GM21367 (cell line): ENCODE results near the gene ASPHD2.
"Not testable (repeated sequence)": the region's sequence is repeated elsewhere in the genome, so short reads cannot be mapped to it uniquely, and the experiment has no call there.

Source experiments
- ATAC-seq: cut with Tn5 transposase; IDR thresholded peaks from one replicate; pipeline ENCODE4 v1.9.1; 2021; ENCODE audit not compliant: unreplicated experiment

ASPHD2 gene, protein sequence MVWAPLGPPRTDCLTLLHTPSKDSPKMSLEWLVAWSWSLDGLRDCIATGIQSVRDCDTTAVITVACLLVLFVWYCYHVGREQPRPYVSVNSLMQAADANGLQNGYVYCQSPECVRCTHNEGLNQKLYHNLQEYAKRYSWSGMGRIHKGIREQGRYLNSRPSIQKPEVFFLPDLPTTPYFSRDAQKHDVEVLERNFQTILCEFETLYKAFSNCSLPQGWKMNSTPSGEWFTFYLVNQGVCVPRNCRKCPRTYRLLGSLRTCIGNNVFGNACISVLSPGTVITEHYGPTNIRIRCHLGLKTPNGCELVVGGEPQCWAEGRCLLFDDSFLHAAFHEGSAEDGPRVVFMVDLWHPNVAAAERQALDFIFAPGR

DNA sequence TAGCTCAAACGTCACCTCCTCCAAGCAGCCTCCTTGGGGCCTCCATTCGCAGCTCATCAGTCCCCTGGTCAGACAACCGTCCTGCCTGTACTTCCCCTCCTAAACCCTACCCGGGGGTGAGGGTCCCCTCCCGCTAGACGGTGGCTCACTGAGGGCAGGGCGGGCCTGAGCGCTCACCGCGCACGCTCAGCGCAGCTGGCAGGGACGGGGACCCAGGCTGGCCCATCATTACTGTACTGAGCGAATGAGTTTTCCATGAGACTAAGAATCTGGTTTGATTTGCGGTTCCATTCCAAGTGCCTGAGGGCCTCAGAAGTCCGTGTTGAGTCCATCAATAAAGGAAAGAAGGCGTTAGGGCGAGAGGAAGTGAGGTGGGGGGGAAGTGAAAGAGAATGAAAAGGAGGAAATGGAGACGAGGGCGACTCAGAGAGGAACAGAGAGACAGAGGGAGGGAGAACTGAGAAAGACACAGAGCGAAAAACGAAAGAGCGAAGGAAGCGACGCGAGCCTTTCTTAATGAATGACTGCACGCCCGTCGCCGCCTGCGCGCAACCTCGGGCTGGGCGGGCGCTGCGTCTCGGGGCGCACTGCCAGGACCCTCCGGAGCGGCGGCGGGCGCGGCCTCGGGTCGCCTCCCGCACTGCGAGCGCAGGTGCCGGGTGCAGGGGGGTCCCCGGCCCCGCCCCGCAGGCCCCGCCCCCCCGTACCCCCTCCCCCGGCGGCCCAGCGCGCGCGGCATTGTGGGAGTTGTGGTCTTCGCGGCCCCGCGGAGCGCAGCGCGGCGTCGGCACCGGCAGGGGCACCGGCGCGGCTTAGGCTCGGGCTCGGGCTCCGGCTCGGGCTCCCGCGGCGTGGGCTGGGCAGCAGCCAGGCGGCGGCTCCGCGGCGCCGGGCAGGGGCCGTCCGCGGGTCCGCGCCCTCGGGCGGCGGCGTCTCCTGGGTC is at the start of gene ASPHD2:
TSS of gene ASPHD2 (plus strand) at position 746 of the 943 bp plus-strand sequence. CDS start 4,356 bp downstream, outside the sequence.
- peak; percentile 51 for ATAC-seq

DNA sequence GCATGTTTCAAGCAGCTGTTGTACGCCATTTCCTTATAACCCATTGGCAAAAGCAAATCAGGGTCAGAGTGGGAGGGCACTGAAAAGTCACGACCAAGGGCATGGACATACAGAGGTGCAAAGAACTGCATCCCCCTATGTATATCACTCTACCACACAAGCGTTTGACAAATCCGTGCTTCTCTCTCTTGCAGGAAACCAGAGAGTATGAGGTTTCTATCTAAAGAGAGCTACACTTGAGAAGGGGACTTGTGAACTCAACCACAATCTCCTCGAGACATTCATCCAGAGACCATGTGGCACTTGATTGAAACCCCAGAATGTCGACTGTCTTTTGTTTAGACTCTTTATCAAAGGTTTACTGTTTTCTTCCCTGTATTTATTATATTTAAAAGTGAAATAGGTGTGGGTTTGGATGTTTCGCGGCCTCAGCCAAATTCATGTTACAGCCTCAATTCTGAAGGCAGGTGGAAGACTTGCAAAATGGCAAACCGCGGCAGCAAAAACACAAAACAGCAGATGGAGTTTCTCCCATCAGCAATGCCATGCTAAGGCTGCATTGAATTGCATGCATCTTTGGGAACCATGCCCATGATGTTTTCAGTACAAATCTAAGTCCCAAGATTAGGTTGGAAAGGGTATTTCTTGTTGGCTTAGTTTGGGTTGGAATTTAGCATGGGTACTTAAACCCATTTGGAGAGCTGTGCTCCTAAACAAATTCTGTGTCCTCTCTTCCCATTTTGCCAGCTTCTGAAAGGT is 48.8 kb upstream of the ASPHD2 start:
- ATAC-seq, result no peak

DNA sequence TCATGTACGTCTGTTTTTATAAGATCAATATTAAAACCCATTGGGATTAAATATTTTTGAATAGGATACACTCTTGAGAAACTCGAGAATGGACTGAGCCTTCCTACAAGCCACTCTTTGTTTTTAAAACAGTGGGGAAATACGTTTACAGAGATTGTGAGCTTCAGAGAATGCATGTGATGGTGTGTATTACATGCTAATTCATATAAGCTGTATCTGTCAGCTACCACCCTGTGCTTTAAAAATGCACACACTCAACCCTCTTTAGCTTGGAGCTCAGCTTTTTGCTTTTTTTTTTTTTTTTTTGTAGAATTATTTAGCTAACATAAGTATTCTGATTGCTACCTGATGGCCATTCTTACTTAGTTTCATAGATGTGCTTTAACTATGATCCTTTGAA is 46.3 kb upstream of the ASPHD2 start:
- no peak for ATAC-seq

DNA sequence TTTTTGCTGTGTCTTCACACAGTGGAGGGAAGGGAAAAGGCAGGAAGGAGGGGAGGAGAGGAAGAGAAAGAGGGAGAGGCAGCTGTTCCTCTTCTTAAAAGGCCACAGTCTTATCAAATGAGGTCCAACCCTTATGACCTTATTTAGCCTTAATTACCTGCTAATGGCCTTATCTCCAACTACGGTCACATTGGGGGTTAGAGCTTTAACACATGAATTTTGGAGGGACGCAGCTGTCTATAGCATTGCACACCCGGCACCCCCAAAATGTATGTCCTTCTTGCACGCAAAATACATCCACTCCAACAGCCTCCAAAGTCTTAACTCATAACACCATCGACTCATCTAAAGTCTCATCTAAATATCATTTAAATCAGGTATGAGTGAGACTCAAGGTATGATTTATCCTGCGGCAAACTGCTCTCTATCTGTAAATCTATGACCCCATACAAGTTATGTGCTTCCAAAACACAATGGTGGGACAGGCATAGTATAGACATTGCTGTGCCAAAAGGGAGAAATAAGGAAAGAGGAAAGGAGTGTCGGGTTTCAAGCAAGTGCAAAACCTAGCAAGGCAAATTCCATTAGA is 45.0 kb upstream of the ASPHD2 start:
- no peak for ATAC-seq

DNA sequence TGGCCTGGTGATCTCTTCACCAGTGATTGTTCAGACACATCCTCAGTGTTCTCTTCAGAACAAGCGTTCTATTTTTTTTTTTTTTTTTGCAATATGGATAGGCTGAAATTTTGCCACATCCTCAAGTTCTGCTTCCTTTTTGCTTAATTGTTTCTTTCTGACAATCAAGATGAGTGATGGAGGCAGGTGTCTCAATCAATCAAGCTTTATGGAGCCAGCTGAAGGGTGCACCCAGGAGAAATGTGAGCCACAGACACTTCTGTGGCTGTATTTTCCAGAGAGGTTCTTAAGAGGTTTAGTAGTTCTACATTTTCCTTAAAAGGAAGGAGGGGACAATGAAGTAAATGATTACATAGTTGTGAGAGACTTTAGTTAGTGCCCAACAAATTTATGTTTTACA is 43.9 kb upstream of the ASPHD2 start:
- no peak for ATAC-seq

DNA sequence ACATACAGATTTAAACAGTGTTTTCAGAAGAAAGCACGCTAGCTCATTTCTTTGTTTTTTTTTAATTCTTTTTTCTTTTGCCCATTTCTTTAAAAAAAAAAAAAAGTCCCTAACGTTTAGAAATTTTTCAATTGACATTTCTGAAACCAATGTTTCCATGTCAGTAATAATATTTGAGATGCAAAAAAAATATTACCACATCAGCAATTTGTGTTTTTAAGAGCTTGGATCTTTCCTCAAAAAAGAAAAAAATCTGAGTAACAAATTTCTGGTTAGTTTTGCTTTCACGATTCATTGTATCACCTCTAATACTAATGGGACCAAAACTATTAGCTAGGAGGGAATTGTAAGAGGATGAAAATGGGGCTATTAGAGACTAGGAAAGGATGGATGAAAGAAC is 39.9 kb upstream of the ASPHD2 start:
- ATAC-seq, result no peak

DNA sequence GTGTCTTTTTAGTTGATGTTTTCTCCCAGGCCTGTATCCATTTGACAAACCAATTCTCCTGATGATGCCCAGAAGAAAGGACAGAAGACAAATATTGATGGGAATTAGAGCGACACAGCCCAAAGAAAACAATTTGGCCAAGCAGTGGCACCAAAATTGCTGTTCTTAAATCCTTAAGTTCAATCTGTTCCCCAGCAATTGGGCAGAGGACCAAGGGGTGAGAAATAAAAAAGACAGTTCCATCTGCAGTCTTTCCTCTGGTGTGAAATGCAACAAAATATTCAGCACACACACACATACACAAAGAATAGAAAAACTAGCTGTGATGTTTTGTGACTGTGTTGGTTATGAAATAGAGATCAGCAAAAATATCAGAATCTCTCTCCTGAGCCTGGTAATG is 38.0 kb upstream of the ASPHD2 start:
- ATAC-seq, result no peak

DNA sequence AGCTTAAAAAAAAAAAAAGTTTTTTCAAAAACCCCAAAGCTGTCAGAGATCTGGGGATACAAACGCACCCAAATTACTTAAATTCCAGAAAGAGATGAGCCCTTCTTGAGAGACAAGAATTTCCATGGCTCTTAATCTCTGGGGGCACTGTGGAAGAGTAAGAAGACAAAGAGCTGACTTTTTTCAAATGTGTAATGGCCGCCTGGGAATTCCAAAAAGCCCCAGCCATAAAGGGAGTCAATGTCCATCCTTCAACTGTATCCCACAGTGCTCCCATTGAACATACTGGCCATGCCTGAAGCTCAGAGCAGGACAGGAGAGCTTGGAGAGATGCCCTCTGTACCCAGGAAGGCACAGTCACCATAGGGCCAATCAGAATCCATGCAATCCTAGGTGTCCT is 37.4 kb upstream of the ASPHD2 start:
- ATAC-seq, result no peak

DNA sequence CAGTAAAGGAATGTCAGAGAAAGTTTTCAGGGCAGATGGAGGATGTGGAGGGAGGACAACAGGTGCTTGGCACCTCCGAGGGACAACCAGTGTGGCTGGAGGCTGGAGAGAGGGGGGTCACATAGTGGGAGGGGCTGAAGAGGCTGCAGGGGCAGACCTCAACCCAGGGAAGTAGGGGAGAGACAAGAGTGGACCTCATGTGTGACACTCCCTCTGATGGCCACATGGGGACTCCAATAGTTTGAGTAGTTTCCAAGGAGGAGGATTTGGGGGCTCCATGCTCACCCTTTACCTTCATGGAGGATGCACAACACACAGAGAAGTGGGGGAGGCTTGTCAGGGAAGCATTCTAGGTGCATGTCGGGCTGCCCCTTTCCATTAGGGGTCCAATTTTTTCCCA is 35.1 kb upstream of the ASPHD2 start:
- ATAC-seq, result no peak

DNA sequence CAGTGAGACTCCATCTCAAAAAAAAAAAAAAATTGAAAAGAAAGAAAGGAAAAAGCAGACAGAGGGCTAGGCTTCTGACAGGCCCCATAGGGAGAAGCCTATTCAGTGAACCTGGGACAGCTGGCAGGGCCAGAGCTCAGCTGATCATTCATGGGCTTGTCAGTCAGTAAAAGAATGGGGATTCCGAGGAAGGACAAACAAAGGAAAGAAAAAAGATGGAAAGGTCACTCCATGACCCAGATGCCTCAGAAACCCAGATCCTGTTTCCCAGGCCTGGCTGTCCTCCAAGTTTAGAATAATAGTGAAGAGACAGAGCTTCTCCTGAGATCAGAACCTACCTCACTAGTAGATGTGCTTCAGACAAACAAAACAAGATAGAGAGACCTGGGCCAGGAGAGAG is 34.3 kb upstream of the ASPHD2 start:
- no peak for ATAC-seq

DNA sequence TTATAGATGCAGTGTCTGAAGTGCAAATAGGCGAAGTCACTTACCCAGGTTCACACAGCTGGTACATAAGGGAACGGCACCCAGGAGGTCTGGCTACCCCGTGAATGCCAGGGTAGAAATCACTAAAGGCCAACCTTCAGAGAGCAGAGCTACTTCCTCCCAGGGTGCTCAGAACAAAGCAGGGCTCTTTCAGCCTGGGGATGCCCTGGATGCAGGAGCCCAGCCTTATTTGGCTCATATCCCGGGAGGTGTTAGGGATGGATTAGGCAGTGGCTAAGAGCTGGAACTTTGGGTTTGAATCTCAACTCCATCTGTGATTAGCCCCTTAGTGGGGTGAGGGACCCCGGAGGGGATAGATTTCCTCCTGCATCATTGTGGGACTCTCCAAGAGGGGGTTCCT is 33.1 kb upstream of the ASPHD2 start:
- ATAC-seq, result no peak

DNA sequence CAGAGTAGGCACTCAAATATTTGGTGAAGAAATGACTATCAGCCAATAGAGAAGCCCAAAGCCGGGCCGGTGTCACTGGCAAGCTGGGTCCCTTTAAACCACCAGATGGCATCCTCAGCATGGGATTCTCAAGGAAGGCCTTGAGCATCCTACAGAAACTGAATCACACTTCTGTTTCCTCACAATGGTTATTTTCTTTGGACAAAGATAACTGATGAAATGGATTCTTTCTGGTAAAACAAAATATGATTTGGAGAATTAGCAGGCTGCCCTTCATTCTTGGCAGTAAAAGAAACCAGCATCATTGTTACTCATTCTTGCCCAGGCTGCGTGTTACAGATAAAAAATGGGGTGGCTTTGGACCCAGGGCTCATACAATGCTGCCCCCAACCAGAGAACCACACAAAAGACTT is 30.3 kb upstream of the ASPHD2 start:
- no peak for ATAC-seq

DNA sequence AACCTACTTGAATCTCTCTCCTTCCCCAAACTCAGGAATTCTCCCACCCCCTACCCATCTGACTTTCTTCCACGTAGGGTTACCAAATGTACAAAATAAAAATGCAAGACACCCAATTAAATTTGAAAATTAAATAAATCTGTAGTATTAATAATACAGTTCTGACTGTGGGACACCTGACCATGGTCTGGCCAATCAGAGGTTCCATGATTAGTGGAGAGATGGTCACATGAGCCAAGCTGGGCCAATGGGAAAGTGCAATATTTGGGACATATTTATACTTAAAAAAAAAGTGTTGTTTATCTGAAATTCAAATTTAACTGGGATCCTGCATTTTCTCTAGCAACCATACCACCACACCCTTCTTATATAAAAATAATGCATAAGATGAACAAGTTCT is 29.8 kb upstream of the ASPHD2 start:
- ATAC-seq, result no peak

DNA sequence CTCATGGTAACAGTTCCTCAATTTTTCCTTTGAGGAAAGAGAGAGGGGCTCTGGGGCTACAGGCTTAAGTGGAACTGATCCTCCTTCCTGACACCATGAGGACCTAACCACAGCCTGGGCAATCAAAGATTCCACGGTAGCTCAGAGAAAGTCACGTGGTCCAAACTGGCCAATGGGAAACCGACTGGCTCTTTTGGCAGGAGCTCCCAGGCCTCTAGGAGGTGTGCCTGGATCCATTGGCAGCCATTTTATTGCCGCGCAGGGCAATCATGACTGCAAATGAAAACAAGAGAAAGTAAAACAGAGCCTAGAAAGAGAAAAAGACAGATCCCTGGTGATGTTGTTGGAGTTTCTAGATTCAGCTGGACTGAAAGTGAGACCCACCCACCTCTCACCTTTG is 27.3 kb upstream of the ASPHD2 start:
- no peak for ATAC-seq

DNA sequence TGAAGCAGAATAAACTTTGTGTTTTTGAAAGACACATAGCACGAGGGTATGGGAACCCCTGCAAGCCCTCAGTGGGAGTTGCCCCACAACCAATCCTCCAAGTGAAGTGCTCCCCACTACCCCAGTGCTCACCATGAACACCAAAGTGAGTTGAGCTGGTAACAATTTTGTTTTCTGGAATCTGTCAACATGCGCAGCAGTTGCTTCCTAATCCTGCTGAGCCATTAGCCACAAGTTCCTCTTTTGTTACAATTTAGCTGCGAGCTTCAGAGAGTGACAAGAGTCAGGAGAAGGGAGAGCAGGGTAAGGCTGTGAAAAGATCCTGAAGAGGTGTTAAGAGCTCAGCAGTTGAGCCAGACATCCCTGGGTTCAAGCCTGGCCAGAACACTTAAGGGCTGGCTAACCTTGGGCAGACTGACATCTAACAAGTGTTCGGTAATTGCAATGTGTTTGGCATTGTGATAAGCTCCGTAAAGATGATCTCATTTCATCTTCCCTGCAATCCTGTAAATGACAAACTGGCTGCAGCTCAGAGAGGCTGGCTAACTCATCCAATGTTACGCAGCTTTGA is 24.1 kb upstream of the ASPHD2 start:
- no peak for ATAC-seq

DNA sequence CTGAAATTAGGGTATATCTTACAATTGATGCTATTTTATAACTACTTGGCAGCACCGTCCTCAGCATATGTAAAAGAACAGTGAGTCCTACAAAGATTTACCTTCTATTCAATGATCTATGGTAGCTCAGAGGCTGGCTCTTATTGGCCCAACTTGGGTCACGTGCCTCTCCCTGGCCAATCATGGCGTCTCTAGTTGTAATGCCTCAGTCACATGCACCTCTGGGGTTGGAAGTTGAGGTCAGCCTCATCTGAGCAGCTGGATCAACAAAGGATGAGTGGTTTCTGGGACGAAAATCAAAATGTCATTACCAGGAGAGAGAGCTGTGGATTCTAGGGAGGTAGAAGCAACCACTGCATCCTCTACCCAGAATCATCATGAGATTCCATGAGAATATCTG is 22.9 kb upstream of the ASPHD2 start:
- ATAC-seq, result no peak

DNA sequence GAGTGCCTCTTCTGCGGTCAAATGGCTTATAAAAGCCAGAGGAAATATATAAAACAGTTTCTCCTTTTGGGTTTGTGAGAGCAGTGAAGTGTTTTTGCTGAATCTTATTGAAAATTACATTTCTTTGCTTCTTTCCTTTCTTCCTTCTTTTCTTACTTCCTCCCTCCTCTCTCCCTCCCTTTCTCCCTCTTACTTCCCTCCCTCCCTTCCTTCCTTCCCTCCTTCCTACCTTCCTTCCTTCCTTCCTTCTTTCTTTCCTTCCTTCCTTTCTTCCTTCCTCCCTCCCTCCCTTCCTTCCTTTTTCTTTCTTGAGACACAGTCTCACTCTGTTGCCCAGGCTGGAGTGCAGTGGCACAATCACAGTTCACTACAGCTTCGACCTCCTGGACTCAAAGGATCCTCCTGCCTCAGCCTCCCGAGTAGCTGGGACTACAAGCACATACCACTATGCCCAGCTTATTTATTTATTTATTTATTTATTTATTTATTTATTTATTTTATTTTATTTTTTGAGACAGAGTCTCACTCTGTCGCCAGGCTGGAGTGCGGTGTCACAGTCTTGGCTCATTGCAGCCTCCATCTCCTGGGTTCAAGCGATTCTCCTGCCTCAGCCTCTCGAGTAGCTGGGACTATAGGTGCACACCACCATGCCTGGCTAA is 20.4 kb upstream of the ASPHD2 start:
- ATAC-seq, result not testable (repeated sequence)

DNA sequence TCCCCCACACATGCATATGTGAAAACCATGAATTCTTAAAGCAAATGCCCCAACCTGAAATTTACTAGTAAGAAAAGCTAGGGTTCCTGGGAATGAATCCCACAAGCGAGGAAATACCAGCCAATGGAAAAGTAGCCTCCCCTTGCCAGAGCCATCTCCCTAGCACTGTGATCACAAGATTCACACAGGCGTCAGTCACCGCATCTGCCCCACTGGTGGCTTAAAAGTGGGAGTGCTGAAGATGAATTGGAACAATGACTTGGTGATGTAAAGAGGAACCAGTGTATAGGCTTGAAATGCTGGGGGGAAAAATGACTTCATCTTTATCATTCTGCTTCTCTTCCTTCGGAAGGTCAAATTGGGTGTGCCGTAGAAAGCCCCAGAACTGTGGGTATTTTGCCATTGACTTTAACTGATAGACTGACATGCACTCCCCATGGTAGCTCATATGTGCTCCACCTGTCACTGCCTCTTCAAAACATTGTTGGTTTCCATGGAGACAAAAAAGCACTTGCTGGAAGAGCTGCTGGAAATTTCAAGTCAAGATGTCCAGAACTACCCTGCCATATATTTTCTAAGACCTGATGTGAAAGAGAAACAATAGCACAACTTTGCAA is 19.2 kb upstream of the ASPHD2 start:
- no peak for ATAC-seq

DNA sequence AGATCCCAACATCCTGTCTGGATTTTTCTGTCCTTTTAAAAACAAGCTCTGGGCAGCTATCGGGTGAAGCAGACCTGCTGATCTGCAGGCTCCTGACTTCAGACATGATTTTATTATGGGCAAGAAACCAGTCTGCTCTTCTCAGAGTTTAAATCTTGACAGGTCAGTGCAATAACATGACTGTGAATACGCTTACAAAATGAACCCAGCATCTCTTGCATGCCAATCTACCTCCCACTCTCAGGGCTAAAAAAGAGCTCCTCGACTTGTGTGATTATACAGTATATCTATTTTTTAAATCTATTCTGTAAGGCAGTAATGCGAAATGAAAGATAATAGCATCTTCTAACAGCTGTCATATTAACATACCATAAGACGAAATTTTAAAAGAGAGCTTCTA is 18.7 kb upstream of the ASPHD2 start:
- no peak for ATAC-seq

DNA sequence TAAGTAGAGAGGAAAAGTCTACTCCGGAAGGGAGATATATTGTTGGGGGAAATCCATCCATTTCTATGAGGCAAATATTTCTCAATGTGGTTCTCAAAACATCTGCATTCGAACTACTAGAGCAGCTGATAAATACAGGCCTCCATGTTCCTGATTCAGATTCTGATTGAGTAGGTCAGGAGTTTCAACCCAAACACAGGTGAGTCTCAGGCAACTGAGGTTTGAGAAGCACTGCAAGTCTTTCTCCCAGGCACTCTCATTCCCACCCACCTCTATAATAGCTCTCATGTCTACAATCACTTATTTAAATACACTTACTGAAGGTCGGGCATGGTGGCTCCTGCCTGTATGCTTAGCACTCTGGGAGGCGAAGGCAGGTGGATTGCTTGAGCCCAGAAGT is 14.7 kb upstream of the ASPHD2 start:
- no peak for ATAC-seq
